ENCODE data around the gene DKKL1. TPM values are rescaled to one million over a fixed set of nuclear protein-coding genes. Genes with fewer than 3 reads are reported as not detected.
"Not testable (repeated sequence)": the region's sequence is repeated elsewhere in the genome, so short reads cannot be mapped to it uniquely, and the experiment has no call there.

The DKKL1 gene
- not detected for total RNA-seq

DNA sequence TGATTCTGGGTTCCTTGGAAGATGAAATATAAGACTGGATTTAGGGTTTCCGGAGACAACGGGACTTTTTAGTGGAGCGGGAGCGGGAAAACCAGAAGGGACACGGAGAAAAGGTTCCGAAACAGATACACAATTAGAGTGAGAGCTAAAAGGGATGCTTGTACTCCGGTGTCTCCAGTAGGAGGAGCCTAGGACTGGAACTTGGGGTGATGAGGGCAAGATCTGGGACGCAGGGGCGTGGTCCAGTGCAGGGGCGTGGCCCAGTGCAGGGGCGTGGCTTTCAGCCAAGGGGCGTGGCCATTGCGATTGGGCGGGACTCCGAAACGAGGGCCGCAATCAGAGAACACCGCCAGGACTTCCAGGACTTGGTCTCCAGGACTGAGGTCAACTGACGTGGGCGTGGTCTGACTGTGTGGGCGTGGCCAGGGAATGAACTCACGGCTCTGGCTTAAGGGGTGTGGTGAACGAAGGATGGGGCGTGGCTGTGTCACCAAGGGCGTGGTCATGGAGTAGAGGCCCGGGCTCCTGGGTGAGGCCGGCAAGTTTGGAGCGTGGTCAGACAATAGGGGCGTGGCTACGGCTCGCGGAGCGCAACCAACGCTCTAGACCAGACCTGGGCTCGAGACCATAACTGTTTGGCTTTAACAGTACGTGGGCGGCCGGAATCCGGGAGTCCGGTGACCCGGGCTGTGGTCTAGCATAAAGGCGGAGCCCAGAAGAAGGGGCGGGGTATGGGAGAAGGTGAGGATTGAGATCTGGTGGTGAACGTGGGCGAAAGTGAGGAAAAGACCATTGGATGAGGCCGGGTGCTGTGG, at the start of gene DKKL1:
DKKL1 (plus strand) TSS at position 610 of the 815 bp plus-strand sequence; CDS start at position 732, 122 bp downstream.
- DNase-seq = peak; percentile 86 to 87
- H3K36me3 Mint-ChIP-seq (ENCODE audit: insufficient read depth in 2 of 2) = no peaks in the 10 kb centered on the region
- H3K4me3 Mint-ChIP-seq = no peak within 1 kb of the TSS
- H3K27ac Mint-ChIP-seq = no peak within 1 kb of the TSS
- H3K9me3 Mint-ChIP-seq = no peaks in the 10 kb centered on the region
- H3K4me1 Mint-ChIP-seq (ENCODE audit: low read depth) = no peaks in the 10 kb centered on the region
- peak; percentile 91 to 93 for ATAC-seq (replicated peaks in 1 of 2)
- no peaks in the 10 kb centered on the region for H3K27me3 Mint-ChIP-seq (ENCODE audit: low read depth)

DNA sequence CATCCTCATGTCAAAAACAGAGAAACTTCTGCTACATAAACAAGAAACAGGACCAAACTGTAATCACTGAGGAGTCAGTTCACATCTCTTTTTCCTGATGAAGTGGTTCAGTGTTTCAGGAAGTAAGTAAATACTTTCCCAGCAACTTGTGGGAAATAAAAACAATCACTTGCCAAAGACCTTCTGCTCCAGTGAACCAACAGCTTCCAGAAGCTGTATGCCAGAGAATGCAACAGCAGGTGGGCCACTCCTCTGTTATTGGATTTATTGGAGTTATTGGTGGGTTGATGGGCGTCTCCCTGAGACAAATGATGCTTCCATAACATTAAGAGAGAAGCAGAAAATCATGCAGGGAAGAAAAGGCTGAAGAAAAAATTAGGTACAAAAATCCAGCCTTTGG, 48.6 kb upstream of the DKKL1 start:
- ATAC-seq (replicated peaks in 1 of 2) (no peak), DNase-seq (no peak)
- H3K9me3 Mint-ChIP-seq = peaks cover 7 to 8% of the 10 kb centered on the region in 2 donors
- peaks cover 12 to 22% of the 10 kb centered on the region in 2 donors for H3K36me3 Mint-ChIP-seq (ENCODE audit: insufficient read depth in 2 of 2)
- peaks cover 6% of the 10 kb centered on the region for H3K4me1 Mint-ChIP-seq (ENCODE audit: low read depth)
- no peak overlapping the region for H3K4me3 Mint-ChIP-seq
- H3K27ac Mint-ChIP-seq = no peak overlapping the region
- H3K27me3 Mint-ChIP-seq (ENCODE audit: low read depth) = no peaks in the 10 kb centered on the region

DNA sequence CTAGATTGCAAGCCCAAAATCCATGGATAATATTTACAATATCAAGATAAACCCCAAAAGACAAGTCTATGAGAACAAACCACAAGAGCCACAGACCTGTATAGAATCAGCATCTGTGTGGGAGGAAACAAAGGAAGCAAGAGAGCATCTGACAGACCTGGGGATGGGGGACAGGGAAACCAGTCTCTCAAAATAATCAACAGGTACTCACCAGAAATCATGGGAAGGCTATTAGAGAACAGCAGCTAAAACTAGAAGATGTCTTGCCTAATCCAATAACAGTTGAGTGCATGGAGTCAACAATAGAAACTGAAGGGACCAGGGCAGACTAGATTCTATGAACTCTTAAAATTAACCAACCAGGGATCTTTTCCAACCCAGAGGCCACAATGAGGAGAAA, 47.4 kb upstream of the DKKL1 start:
- peaks cover 7 to 8% of the 10 kb centered on the region in 2 donors for H3K9me3 Mint-ChIP-seq
- H3K4me1 Mint-ChIP-seq (ENCODE audit: low read depth) = peaks cover 6% of the 10 kb centered on the region

DNA sequence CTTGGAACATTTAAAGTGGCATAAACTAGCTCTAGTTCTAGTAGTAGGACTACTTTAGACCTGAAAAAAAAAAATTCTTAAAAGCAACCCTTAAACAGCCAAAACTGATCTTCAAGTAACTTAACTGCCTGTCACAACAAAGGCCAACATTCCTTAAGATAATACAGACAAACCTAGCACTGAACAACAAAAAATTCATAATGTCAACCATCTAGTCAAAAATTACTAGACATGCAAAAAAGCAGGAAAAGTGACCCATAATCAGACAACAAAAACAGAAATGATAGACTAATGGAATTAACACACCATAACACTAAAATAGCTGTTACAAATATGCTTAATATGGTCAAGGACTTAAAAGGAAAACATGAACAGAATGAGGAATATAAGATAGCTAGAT, 45.4 kb upstream of the DKKL1 start:
- Mint-ChIP-seq H3K27ac (no peak overlapping the region), H3K36me3 (ENCODE audit: insufficient read depth in 2 of 2) (peaks cover 12 to 25% of the 10 kb centered on the region in 2 donors), H3K4me1 (ENCODE audit: low read depth) (peaks cover 6% of the 10 kb centered on the region), H3K4me3 (no peak overlapping the region), H3K9me3 (peaks cover 7 to 8% of the 10 kb centered on the region in 2 donors), H3K27me3 (ENCODE audit: low read depth) (no peaks in the 10 kb centered on the region)
- DNase-seq (no peak), ATAC-seq (replicated peaks in 1 of 2) (no peak)

More for the DNA sequence above, 47.4 kb upstream of the DKKL1 start:
- DNase-seq (no peak), ATAC-seq (replicated peaks in 1 of 2) (no peak)
- H3K27me3 Mint-ChIP-seq (ENCODE audit: low read depth) = no peaks in the 10 kb centered on the region
- H3K36me3 Mint-ChIP-seq (ENCODE audit: insufficient read depth in 2 of 2) = peaks cover 12 to 23% of the 10 kb centered on the region in 2 donors
- no peak overlapping the region for H3K4me3 Mint-ChIP-seq
- no peak overlapping the region for H3K27ac Mint-ChIP-seq

DNA sequence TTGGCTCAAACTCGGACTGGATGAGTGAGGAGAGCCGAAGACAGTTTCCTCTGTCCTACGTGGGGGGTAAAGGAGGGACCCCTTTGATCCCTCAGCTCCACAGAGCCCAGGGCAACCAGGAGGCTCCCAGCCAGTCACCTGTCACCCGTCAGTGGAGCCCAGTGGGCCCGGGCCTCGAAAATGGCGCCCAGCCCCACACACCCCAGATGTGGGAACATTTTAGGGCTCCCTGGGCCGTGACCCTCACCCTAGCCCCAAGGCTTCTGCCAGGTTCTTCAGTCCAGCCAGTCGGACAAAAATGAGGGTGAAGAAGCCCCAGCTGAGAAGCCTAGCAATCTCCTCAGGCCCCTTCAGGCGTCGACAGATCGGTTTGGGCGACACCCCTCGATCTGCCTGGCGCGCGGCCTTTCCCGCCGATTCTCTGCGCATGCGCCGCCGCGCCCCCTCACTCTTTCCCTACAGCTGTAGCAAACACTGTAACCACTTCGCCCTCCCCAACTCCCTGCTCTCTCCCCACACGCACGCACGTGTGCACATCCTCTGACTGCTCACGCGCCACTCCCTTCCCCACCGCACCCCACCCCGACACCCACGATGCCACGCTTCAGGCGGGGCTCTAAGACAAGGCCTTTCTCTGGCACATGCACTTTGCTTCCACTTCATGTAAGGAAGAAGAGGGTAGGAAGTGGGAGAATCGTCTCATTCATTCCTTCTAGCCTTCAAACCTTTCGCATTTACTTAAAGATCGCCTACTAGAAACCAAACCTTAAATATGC, 38.7 kb upstream of the DKKL1 start, which contains the start of gene SLC6A16:
SLC6A16 (minus strand) TSS at position 391 of the 776 bp plus-strand sequence. CDS start 13,844 bp downstream, outside the sequence.
- ATAC-seq (replicated peaks in 1 of 2) (no peak), DNase-seq (no peak)

DNA sequence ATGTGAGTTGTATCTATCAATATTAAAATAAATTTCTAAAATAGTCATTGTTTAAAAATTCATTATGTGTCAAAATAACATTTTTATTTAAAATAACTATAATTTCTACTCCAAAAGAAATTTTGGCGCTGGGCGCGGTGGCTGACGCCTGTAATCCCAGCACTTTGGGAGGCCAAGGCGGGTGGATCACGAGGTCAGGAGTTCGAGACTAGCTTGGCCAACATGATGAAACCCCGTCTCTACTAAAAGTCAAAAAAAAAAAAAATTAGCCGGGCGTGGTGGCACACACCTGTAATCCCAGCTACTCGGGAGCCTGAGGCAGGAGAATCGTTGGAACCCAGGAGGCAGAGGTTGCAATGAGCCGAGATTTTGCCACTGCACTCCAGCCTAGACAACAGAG, 37.9 kb upstream of the DKKL1 start:
- not testable (repeated sequence) for DNase-seq; H3K27ac Mint-ChIP-seq; H3K4me3 Mint-ChIP-seq; H3K9me3 Mint-ChIP-seq; ATAC-seq (replicated peaks in 1 of 2); H3K27me3 Mint-ChIP-seq (ENCODE audit: low read depth)
- peaks cover 0 to 12% of the 10 kb centered on the region in 2 donors for H3K36me3 Mint-ChIP-seq (ENCODE audit: insufficient read depth in 2 of 2)
- peaks cover 32% of the 10 kb centered on the region for H3K4me1 Mint-ChIP-seq (ENCODE audit: low read depth)

More for the DNA sequence above, 38.7 kb upstream of the DKKL1 start, which contains the start of gene SLC6A16:
- H3K27me3 Mint-ChIP-seq (ENCODE audit: low read depth) = no peaks in the 10 kb centered on the region
- H3K4me3 Mint-ChIP-seq = no peak within 1 kb of the TSS
- peaks cover 0 to 9% of the 10 kb centered on the region in 2 donors for H3K36me3 Mint-ChIP-seq (ENCODE audit: insufficient read depth in 2 of 2)
- H3K27ac Mint-ChIP-seq = no peak within 1 kb of the TSS
- peaks cover 25% of the 10 kb centered on the region for H3K4me1 Mint-ChIP-seq (ENCODE audit: low read depth)
- H3K9me3 Mint-ChIP-seq = peaks cover 0 to 2% of the 10 kb centered on the region in 2 donors

DNA sequence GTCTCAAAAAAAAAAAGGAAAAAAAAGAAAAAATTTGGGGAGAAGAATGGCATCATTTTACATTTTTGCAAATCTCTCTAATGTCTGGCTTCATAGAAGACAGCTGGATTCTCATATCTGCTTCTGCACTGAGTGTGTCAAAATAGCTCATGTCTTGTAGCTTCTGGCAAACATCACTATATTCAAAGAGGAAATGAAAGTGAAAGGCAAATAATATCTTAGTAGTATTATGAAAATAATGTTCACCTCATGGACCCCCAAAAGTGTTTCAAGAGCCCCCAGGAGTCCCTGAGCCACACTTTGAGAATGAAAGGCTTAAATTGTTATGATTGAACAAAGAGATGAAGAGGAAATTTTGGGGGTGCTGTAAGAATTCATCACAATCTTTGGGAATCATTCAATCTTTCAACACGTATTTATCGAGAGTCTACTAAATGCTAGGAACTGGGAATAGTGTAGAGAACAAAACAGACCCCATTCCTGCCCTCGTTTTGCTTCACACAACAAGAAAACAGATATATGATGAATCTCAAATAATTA, 37.4 kb upstream of the DKKL1 start:
- H3K36me3 Mint-ChIP-seq (ENCODE audit: insufficient read depth in 2 of 2) = peaks cover 0 to 12% of the 10 kb centered on the region in 2 donors
- peak overlapping the region in 1 of 2 donors; percentile 19 for H3K4me3 Mint-ChIP-seq
- H3K4me1 Mint-ChIP-seq (ENCODE audit: low read depth) = peaks cover 36% of the 10 kb centered on the region
- ATAC-seq (replicated peaks in 1 of 2) (no peak), DNase-seq (no peak)
- H3K9me3 Mint-ChIP-seq = peaks cover 0 to 2% of the 10 kb centered on the region in 2 donors
- H3K27me3 Mint-ChIP-seq (ENCODE audit: low read depth) = no peaks in the 10 kb centered on the region
- no peak overlapping the region for H3K27ac Mint-ChIP-seq

DNA sequence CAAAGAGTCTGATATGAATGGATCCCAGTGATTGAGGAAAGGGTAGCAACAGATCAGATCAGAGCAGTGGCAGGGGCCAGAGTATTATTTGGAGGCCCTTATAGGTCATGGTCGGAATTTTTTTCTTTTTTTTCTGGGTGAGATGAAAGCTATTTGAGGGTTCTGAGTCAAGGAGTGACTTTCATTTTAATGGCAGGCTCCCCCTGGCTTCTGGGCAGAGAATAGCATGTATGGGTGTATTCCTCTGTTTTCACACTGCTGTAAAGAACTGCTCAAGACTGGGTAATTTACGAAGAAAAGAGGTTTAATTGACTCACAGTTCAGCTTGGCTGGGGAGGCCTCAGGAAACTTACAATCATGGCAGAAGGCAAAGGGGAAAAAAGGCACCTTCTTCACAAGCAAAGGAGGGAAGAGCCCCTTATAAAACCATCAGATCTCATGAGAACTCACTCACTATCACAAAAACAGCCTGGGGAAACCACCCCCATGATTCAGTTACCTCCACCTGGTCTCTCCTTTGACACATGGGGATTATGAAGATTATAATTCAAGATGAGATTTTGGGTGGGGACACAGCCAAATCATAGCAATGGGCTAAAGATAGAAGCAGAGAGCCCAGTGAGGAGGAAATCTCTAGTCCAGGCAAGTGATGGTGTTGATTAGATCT, 35.7 kb upstream of the DKKL1 start:
- H3K9me3 Mint-ChIP-seq = peaks cover 0 to 2% of the 10 kb centered on the region in 2 donors
- H3K27me3 Mint-ChIP-seq (ENCODE audit: low read depth) = no peaks in the 10 kb centered on the region
- peaks cover 53% of the 10 kb centered on the region for H3K4me1 Mint-ChIP-seq (ENCODE audit: low read depth)
- peaks cover 0 to 9% of the 10 kb centered on the region in 2 donors for H3K36me3 Mint-ChIP-seq (ENCODE audit: insufficient read depth in 2 of 2)
- DNase-seq (peak; percentile 52 to 63), ATAC-seq (replicated peaks in 1 of 2) (peak; percentile 30 to 44)
- H3K4me3 Mint-ChIP-seq = peak overlapping the region; percentile 3 to 36
- peak overlapping the region; percentile 40 for H3K27ac Mint-ChIP-seq

DNA sequence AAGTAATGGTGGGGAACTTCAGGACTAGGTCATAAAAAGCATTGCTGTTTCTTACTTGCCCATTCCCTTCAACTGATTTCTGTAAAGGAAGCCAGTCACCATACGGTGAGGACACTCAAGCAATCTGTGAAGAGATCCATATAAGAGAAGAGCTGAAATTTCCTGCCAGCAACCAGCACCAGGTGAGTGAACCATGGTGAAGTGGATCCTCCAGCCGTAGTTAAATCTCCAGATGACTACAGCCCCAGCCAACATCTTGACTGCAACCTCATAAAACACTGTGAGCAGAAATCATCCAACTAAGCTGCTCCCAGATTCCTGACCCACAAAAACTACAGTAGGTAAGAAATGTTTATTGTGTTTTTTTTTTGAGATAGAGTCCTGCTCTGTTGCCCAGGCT, 34.9 kb upstream of the DKKL1 start:
- Mint-ChIP-seq H3K9me3 (no peaks in the 10 kb centered on the region), H3K36me3 (ENCODE audit: insufficient read depth in 2 of 2) (peaks cover 0 to 9% of the 10 kb centered on the region in 2 donors), H3K27me3 (ENCODE audit: low read depth) (no peaks in the 10 kb centered on the region), H3K4me3 (no peak overlapping the region), H3K4me1 (ENCODE audit: low read depth) (peaks cover 61% of the 10 kb centered on the region), H3K27ac (no peak overlapping the region)
- ATAC-seq (replicated peaks in 1 of 2) (no peak), DNase-seq (no peak)

DNA sequence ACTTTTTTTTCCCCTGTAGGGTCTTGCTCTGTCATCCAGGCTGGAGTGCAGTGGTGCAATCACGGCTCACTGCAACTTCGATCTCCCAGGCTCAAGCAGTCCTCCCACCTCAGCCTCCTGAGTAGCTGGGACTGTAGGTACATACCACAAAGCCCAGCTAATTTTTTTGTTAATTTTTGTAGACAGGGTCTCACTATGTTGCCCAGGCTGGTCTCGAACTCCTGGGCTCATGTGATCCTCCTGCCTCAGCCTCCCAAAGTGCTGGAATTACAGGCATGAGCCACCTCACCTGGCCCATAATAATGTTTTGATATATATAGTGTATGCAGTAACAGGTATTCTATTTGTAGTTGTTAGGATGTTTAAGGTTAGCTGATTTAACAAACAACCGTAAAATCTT, 32.5 kb upstream of the DKKL1 start:
- not testable (repeated sequence) for H3K36me3 Mint-ChIP-seq (ENCODE audit: insufficient read depth in 2 of 2); H3K27me3 Mint-ChIP-seq (ENCODE audit: low read depth); ATAC-seq (replicated peaks in 1 of 2); H3K9me3 Mint-ChIP-seq; DNase-seq
- peak overlapping the region; percentile 71 to 89 for H3K4me3 Mint-ChIP-seq
- H3K27ac Mint-ChIP-seq = peak overlapping the region; percentile 26
- peaks cover 82% of the 10 kb centered on the region for H3K4me1 Mint-ChIP-seq (ENCODE audit: low read depth)

DNA sequence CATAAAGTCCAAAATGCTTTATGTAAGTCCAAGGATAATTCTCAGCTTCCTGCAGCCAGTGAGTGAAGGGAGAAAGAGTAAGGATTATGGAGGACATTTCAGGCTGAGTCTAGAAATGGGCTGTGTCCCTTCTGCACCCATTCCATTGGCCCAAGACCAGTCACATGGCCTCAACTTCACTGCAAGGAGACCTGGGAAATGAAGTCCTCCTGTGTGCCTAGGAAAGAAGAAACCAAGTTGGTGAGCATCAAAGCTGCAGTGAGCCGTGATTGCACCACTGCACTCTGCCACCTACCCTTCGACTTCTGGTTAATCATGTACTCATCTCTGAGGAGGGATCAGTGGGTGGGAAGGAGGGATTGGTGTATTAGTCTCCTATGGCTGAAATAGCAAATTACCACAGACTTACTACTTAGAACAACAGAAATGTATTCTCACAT, 32.0 kb upstream of the DKKL1 start:
- Mint-ChIP-seq H3K4me3 (peak overlapping the region; percentile 71 to 89), H3K36me3 (ENCODE audit: insufficient read depth in 2 of 2) (peaks cover 7 to 9% of the 10 kb centered on the region in 2 donors), H3K9me3 (no peaks in the 10 kb centered on the region), H3K4me1 (ENCODE audit: low read depth) (peaks cover 86% of the 10 kb centered on the region), H3K27ac (peak overlapping the region; percentile 43), H3K27me3 (ENCODE audit: low read depth) (no peaks in the 10 kb centered on the region)
- ATAC-seq (replicated peaks in 1 of 2) (peak; percentile 81 to 86), DNase-seq (peak; percentile 71 to 75)

DNA sequence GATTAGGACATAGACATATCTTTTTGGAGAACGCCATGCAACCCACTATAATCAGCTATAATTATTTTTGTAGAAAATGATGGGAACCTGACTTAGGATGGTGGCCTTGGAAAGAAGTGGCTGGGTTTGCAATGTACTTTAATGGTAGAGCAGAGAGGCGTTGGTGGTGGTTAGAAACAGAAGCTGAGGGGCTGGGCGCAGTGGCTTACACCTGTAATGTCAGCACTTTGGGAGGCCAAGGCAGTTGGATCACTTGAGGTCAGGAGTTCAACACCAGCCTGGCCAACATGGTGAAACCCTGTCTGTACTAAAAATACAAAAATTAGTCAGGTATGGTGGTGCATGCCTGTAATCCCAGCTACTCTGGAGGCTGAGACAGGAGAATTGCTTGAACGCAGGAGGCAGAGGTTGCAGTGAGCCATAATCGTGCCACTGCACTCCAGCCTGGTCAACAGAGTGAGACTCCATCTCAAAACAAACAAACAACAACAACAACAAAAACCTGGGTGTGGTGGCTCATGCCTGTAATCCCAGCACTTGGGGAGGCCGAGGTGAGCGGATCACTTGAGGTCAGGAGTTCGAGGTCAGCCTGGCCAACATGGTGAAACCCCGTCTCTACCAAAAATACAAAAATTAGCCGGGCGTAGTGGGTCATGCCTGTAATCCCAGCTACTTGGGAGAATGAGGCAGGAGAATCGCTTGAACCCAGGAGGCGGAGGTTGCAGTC, 30.8 kb upstream of the DKKL1 start:
- peaks cover 91% of the 10 kb centered on the region for H3K4me1 Mint-ChIP-seq (ENCODE audit: low read depth)
- peak overlapping the region; percentile 87 to 89 for H3K4me3 Mint-ChIP-seq
- peak overlapping the region; percentile 88 for H3K27ac Mint-ChIP-seq
- H3K27me3 Mint-ChIP-seq (ENCODE audit: low read depth); ATAC-seq (replicated peaks in 1 of 2); H3K9me3 Mint-ChIP-seq; DNase-seq: not testable (repeated sequence)
- peaks cover 9 to 11% of the 10 kb centered on the region in 2 donors for H3K36me3 Mint-ChIP-seq (ENCODE audit: insufficient read depth in 2 of 2)

Measured in activated T-cell treated with anti-CD3 and anti-CD28 coated beads, Interleukin-2, amount 50 U/mL, for 72 hours (primary cell).